GM19397 (cell line): ENCODE results near the gene TBL1X.

Experiments
- ATAC-seq: cut with Tn5 transposase; IDR thresholded peaks from one replicate; pipeline ENCODE4 v1.9.1; 2021; ENCODE audit warnings: mild to moderate bottlenecking, moderate library complexity; ENCODE audit not compliant: unreplicated experiment

TBL1X gene

GRCh38 chrX:9789555-9789954 lies 324.7 kb downstream of the TBL1X start:
- no peak for ATAC-seq
